GM18909 (cell line): Measurements from ENCODE around the gene GRIPAP1.
"Not testable (repeated sequence)": the region's sequence is repeated elsewhere in the genome, so short reads cannot be mapped to it uniquely, and the experiment has no call there.

Source experiments
- ATAC-seq: cut with Tn5 transposase; IDR thresholded peaks from one replicate; pipeline ENCODE4 v1.9.1; 2021; ENCODE audit warnings: mild to moderate bottlenecking; ENCODE audit not compliant: unreplicated experiment, poor library complexity

GRIPAP1 gene

GRCh38 chrX:48998391-48998790, 3.7 kb downstream of the GRIPAP1 start:
- no peak for ATAC-seq

GRCh38 chrX:48997865-48998264, 4.2 kb downstream of the GRIPAP1 start:
- ATAC-seq = no peak

GRCh38 chrX:48997455-48997854, 4.6 kb downstream of the GRIPAP1 start:
- no peak for ATAC-seq

- no peak for ATAC-seq
These were observed 5.1 kb downstream of the GRIPAP1 start for GRCh38 chrX:48996969-48997368.

- no peak for ATAC-seq
These were observed 9.7 kb downstream of the GRIPAP1 start for GRCh38 chrX:48992341-48992740.

DNA sequence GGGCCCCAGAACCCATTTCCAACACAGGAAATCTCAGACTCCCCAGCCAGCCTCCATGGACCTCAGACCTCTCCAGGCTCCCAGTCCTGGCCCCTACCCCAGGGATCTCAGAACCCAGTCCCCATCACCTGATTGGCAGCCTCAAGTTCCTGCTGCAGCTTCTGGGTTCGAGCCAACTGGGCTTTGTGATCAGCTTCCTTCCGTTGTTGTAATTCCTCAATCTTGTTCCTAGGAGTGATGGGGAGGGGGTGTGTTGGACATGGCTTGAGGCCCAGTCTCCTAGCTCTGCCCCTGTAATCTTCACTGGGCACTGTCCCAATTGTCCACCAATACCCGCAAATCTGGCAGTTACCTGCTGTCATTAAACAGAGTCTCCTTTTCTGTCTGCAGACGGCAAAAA, 12.6 kb downstream of the GRIPAP1 start:
- ATAC-seq = no peak

GRCh38 chrX:48983896-48984295, 18.2 kb downstream of the GRIPAP1 start:
- no peak for ATAC-seq

GRCh38 chrX:48983081-48983480, 19.0 kb downstream of the GRIPAP1 start:
- no peak for ATAC-seq

GRCh38 chrX:48981178-48981577, 20.9 kb downstream of the GRIPAP1 start:
- ATAC-seq = no peak

DNA sequence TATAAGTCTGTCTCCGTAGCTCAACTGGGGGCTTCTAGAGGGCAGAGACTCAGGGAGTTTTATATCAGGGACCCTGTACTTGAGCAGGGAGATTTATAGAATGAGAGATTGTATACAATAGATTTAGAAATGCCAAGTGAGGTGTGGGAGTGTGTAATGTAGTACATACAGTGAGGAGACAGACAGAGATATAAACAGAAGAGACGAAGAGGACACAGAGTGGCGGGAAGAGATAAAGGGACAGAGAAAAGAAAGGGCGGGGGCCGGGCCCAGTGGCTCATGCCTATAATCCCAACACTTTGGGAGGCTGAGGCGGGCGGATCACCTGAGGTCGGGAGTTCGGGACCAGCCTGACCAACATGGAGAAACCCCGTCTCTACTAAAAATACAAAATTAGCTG, 21.7 kb downstream of the GRIPAP1 start:
- ATAC-seq = not testable (repeated sequence)

GRCh38 chrX:48978226-48978625, 23.8 kb downstream of the GRIPAP1 start:
- no peak for ATAC-seq

- ATAC-seq = no peak
These were observed 26.0 kb downstream of the GRIPAP1 start for GRCh38 chrX:48976086-48976485.

DNA sequence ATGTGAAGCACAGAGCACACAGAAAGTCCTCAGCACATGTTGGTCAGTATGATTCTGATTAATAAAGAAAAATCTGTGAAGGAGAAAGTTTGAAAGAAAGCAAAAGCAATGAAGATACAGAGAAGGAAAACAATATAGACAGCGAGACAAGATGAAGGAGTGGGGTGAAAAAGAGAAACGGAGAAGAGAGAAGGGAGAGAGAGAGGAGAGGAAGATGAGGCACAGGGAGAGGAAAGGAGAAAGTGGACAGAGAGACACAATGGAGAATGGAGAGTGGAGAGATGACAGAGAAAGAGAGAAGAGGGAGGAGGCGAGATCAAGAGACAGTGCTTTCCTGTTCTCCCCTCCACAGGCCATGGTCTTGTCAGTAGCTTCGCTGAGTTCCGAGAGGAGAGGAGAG, 26.5 kb downstream of the GRIPAP1 start:
- ATAC-seq = no peak

- no peak for ATAC-seq
These were observed 27.0 kb downstream of the GRIPAP1 start for GRCh38 chrX:48975041-48975440.

DNA sequence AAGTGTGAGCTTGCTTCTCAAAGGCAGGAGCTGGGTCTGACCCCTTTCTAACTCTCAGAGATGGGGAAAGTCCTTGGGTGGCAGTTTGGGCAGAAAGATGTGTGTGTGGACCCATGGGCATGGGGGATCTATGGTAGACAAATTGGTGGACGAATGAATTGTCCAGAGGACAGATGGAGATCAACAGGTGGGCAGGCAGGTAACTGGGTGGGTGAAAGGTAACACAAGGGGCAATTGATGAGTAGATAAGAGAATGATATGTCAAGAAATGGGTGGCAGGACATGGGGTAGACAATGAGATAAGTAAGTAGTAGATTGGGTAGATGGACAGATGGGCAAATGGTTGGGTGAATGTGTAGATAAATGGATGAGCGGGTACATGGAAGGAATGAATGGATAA, 27.5 kb downstream of the GRIPAP1 start:
- ATAC-seq = no peak

DNA sequence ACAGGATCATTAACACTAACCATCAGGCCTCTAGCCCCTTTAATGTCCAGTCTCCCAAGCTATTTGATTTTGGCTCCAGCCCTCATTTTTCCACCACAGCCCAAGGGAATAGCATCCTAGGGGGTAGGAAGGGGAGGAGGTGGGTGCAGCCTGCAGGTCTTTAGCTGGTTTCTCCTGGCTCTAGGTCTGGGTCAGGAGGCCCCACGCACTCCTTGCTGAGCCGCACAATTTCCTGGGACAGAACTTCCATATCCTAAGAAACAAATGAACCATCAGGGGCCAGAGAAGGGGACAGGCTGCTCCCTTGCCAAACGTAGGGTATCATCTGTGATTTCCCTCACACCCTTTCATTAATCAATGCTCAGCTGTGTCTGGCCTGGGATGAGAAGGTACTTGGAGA, 28.0 kb downstream of the GRIPAP1 start:
- no peak for ATAC-seq

GRCh38 chrX:48972220-48973164, 29.6 kb downstream of the GRIPAP1 start:
- ATAC-seq = no peak

- ATAC-seq = no peak
These were observed 30.5 kb downstream of the GRIPAP1 start, which contains the start of gene KCND1 for GRCh38 chrX:48971249-48972219. Gene KCND1 (minus strand): TSS chrX:48971844. CDS start chrX:48970271, 1,573 bp downstream.

GRCh38 chrX:48969471-48969870, 32.6 kb downstream of the GRIPAP1 start:
- no peak for ATAC-seq

DNA sequence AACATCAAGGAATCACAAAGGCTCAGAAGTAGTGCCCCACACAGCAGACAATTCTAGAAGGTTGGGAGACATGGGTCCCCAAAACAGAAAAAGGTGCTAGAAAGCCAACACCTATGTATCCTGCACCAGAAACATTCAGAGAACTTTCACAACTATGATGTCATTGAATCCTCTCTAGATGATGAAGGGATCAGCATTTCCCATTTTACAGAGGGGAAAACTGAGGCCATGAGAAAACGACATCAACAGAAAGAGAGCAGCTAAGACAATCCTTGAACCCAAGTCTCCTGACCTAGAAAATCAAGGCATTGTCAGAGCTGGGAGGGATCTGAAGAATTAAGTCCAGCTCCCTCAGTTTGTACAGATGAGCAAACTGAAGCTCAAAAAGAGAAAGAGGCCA, 33.7 kb downstream of the GRIPAP1 start:
- no peak for ATAC-seq
